Transverse colon (tissue), 4 donors: ENCODE measurements around the gene JAZF1.

Experiments
- EP300 ChIP-seq: sonication (generic); formaldehyde crosslinking; IDR thresholded peaks from one replicate; pipeline ENCODE4 v1.6.1; 2017; ENCODE audit warnings: antibody characterized with exemption, low read depth
- POLR2A ChIP-seq: fragments of 450-650 bp; IDR thresholded peaks from one replicate; pipeline ENCODE4 v1.6.1; 2016; ENCODE audit warnings: antibody characterized with exemption, mild to moderate bottlenecking, moderate library complexity
- POLR2AphosphoS5 ChIP-seq, 3 donors: sonication (generic); formaldehyde crosslinking; IDR thresholded peaks; one replicate each; pipeline ENCODE4 v1.6.1; 2016; ENCODE audit warnings: antibody characterized with exemption in 3 of 3
- TF ChIP-seq, protein P1 (sequence below), 5 experiments: fragments of 200-600 bp in 3 of 5; fragments of 450-650 bp in 2 of 5; sonication (generic) in 3 of 5; IDR thresholded peaks; 1 replicate in 2 of 5; 2 replicates in 3 of 5; pipeline ENCODE4 v1.5.1; 2016 to 2017; ENCODE audit warnings: antibody characterized with exemption in 5 of 5, inconsistent platforms in 3 of 5, mild to moderate bottlenecking in 2 of 5, moderate library complexity in 1 of 5

DNA sequence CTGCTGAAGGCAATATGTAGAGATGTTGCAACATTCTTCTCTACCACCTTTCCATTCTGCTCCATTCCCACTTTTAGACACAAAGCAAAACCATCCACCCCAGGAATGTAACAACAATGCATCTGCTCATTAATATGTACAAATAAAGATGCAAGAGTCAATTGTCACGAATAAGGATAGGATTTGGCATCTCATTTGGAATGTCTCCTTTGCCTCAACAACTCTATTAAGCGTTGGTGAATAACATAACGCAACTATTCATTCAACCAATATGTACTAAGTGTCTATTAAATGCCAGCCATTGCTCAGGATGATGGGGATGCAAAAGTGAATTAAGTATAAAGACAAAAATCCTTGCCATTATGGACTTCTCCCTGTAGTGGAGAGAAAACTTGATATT is 152.1 kb downstream of the JAZF1 start:
- TF ChIP-seq, protein P1, sequence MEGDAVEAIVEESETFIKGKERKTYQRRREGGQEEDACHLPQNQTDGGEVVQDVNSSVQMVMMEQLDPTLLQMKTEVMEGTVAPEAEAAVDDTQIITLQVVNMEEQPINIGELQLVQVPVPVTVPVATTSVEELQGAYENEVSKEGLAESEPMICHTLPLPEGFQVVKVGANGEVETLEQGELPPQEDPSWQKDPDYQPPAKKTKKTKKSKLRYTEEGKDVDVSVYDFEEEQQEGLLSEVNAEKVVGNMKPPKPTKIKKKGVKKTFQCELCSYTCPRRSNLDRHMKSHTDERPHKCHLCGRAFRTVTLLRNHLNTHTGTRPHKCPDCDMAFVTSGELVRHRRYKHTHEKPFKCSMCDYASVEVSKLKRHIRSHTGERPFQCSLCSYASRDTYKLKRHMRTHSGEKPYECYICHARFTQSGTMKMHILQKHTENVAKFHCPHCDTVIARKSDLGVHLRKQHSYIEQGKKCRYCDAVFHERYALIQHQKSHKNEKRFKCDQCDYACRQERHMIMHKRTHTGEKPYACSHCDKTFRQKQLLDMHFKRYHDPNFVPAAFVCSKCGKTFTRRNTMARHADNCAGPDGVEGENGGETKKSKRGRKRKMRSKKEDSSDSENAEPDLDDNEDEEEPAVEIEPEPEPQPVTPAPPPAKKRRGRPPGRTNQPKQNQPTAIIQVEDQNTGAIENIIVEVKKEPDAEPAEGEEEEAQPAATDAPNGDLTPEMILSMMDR (IDR thresholded peaks at IDR 0.05): no peak
- TF ChIP-seq POLR2AphosphoS5 (IDR thresholded peaks at IDR 0.05) (no peak), POLR2A (no peak), EP300 (no peak)
